Activated CD4-positive, alpha-beta T cell treated with anti-CD3 and anti-CD28 coated beads, Interleukin-2, amount 10 ng/mL, durations not matched to agents 7 days and 5 days (primary cell): ENCODE data around the gene DEFB108B. TPM values are rescaled to one million over a fixed set of nuclear protein-coding genes. Genes with fewer than 3 reads are reported as not detected.
A peak's percentile ranks its signal among the peaks of the same experiment; 100 is the strongest.
"Not testable (repeated sequence)": the region's sequence is repeated elsewhere in the genome, so short reads cannot be mapped to it uniquely, and the experiment has no call there.

Source experiments
- CTCF ChIA-PET: fragments of 350-600 bp; sonication (Branson Sonifier 250); formaldehyde crosslinking; loops from one replicate; lab custom pipeline; 2021; ENCODE audit warnings: antibody characterized with exemption; lab: Charles Lee
- POLR2A ChIA-PET: fragments of 350-600 bp; sonication (Branson Sonifier 250); formaldehyde crosslinking; loops from one replicate; lab custom pipeline; 2021; ENCODE audit warnings: antibody characterized with exemption; lab: Charles Lee
- DNase-seq: peaks from one replicate; pipeline ENCODE4 v3.0.0-alpha.2; 2020
- H3K27ac Mint-ChIP-seq: one replicate; pipeline ENCODE4 v1.8.0; 2021; ENCODE audit warnings: mild to moderate bottlenecking, moderate library complexity, mixed read lengths
- H3K27me3 Mint-ChIP-seq: one replicate; pipeline ENCODE4 v1.8.0; 2021; ENCODE audit warnings: mixed read lengths
- H3K36me3 Mint-ChIP-seq: one replicate; pipeline ENCODE4 v1.8.0; 2021; ENCODE audit warnings: low read depth, mixed read lengths
- H3K4me1 Mint-ChIP-seq: one replicate; pipeline ENCODE4 v1.8.0; 2021; ENCODE audit warnings: mixed read lengths
- H3K4me3 Mint-ChIP-seq: one replicate; pipeline ENCODE4 v1.8.0; 2021; ENCODE audit warnings: mild to moderate bottlenecking, moderate library complexity, mixed read lengths
- H3K9me3 Mint-ChIP-seq: one replicate; pipeline ENCODE4 v1.8.0; 2021; ENCODE audit warnings: mixed read lengths
- total RNA-seq, 2 experiments: library from RNA; stranded (reverse); gene quantifications; one replicate each; pipeline ENCODE4 v1.2.3, GENCODE V29; 2021

The DEFB108B gene, protein sequence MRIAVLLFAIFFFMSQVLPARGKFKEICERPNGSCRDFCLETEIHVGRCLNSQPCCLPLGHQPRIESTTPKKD
- not detected for total RNA-seq

DNA sequence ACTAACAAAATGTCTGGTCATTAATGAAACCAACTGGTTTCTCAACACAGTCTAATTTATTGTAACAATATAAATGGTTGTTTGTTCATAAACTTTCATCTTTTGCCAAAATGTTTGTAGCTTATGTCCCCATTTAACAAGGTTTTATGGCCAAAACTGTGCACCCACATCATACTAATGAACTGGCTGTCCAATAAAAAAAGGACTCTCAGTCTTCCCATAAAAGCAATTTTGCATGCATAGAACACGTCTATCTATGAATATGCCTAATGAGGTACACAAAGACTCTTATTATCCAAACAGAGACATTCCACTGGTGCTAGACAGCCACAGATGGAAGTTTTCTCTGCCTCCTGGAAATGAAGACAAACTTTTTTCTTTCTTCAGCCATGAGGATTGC, at the start of gene DEFB108B:
Gene DEFB108B (plus strand): TSS at position 390 of the 400 bp plus-strand sequence. CDS start 0 bp downstream, at position 390.
- H3K27me3 Mint-ChIP-seq, H3K9me3 Mint-ChIP-seq, CTCF ChIA-PET, H3K27ac Mint-ChIP-seq, DNase-seq, POLR2A ChIA-PET, H3K36me3 Mint-ChIP-seq, H3K4me3 Mint-ChIP-seq, H3K4me1 Mint-ChIP-seq: not testable (repeated sequence)

DNA sequence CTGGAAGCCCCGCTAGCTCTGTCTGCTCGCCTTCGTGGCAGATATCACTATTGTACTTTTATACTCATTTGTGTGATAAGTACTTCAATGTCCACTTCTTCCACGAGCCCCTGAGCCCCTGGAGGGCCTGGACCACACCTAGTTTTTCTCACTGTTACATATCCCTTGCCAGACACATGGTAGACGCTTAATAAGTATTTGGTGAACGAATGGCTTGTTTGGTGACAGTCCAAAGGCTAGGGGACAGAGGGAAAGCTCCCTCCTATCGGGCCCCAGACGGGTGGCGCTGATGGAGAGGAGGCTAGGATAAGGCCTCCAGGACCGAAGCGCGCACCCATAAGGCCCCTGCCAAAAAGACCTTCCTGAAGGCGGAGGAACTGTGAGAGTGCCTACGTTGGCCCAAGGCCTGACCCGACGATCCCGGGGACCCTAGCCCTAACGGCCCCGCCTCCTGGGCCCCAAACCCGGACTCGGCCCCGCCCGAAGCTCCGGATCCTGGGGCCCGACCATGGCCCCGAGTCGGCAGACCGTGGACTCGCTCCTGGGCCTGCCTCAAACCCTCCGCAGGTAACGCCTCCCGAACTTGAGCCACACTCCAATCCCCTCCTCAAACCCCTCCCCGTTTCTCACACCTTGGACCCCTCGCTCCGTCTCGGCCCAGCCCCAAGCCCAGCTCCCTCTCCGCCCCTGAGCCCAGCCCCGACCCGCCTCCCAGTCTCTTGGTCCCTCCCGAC, 46.7 kb upstream of the DEFB108B start:
- H3K36me3 Mint-ChIP-seq, DNase-seq, POLR2A ChIA-PET, H3K9me3 Mint-ChIP-seq, H3K27me3 Mint-ChIP-seq: not testable (repeated sequence)
- Mint-ChIP-seq H3K4me3 (peak overlapping the region; percentile 91), H3K4me1 (peaks cover 21% of the 10 kb centered on the region), H3K27ac (peak overlapping the region; percentile 98)
- CTCF ChIA-PET = interaction anchor here (0.6 to 1.1 kb wide), 2 partner anchors 13 to 648 kb away, joined by 3 to 6 read pairs; partner anchors contain the start of gene CLPB

DNA sequence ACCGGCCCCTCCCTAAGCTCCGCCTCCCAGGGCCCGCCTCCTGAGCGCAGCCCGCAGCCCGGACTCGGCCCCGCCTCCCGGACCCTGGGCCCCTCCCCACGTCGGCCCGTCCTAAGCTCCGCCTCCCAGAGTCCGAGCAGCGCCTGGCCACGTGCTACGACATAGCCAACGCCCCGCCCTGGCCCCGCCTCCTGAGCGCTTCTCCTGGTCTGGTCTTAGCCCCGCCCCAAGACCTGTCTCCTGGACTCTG, 46.2 kb upstream of the DEFB108B start:
- H3K27me3 Mint-ChIP-seq, H3K9me3 Mint-ChIP-seq, H3K36me3 Mint-ChIP-seq, POLR2A ChIA-PET: not testable (repeated sequence)
- peaks cover 21% of the 10 kb centered on the region for H3K4me1 Mint-ChIP-seq
- peak overlapping the region; percentile 98 for H3K27ac Mint-ChIP-seq
- CTCF ChIA-PET = interaction anchor here (0.6 to 1.1 kb wide), 2 partner anchors 13 to 648 kb away, joined by 3 to 6 read pairs; partner anchors contain the start of gene CLPB
- peak; percentile 98 for DNase-seq
- H3K4me3 Mint-ChIP-seq = peak overlapping the region; percentile 91

DNA sequence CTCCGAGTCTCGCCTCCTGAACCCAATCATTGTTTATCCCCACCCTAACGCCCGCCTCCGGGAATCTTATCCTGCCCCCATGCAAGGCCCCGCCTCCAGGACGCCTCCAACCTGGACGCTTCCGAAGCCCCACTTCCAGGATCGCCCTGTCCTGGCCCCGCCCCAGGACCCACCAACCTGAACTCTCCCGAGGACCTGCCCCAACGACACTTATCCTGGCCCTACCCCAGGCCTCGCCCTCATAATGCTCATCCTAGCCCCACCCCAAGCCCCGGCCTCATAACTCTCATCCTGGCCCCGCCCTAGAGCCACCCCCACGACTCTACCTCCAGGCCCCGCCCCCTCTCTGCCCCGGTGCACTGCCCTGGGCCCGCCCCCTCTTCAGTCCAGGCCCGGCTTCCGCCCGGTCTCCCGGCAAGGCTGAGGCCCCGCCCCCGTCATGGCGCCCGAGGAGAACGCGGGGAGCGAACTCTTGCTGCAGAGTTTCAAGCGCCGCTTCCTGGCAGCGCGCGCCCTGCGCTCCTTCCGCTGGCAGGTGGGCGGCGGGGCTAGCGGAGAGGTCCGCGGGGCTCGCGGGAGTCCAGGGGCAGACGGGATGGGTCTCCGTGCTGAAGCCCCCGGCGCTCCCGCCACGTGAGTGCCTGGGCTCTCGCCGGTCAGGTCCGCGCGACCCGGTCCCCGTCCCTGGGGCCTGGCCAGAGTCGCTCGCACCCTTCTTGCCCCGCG, 45.7 kb upstream of the DEFB108B start:
- CTCF ChIA-PET = interaction anchor here (1.1 kb wide), 1 partner anchor 647 kb away, joined by 6 read pairs; the partner anchor contains the start of gene CLPB
- Mint-ChIP-seq H3K4me3 (peak overlapping the region; percentile 91), H3K4me1 (peaks cover 21% of the 10 kb centered on the region)

DNA sequence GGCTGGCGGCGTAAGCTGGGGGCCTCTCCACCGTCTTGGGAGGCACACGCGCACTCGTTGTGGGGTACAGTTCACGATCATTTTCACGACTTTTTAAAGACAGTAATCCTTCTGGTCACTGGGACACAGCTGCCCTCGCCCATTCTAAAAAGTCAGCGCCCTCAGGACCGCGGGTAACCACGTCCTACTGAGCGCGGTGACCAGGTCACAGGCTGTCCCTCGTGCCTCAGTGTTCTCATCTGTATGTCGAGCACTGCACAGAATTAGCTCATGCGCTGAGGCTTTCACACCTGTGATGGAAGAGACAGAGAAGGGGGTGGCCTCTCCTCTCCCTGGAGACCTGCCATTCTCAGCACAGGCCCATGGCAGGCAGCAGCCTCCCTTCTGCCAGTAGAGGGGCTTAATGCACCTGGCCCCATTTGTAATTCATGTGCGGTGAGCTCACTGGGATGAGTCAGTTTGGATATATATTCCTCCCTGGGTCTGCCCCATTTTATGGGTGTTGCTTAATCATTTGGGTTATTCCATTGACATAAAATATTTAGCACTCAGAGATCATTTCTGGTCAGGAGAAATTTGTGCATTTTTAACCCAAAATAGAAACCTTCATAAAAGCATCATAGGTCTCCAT, 45.1 kb upstream of the DEFB108B start:
- Mint-ChIP-seq H3K4me3 (peak overlapping the region; percentile 91), H3K27ac (peak overlapping the region; percentile 98), H3K4me1 (peaks cover 25% of the 10 kb centered on the region)
- H3K27me3 Mint-ChIP-seq, H3K9me3 Mint-ChIP-seq, CTCF ChIA-PET, POLR2A ChIA-PET, H3K36me3 Mint-ChIP-seq: not testable (repeated sequence)
- DNase-seq = peak; percentile 23

More for the DNA sequence above, 45.7 kb upstream of the DEFB108B start:
- no peaks in the 10 kb centered on the region for H3K9me3 Mint-ChIP-seq
- POLR2A ChIA-PET = no interaction called here
- H3K27me3 Mint-ChIP-seq = peaks cover 2% of the 10 kb centered on the region
- DNase-seq = peak; percentile 95
- H3K36me3 Mint-ChIP-seq = no peaks in the 10 kb centered on the region
- peak overlapping the region; percentile 98 for H3K27ac Mint-ChIP-seq

DNA sequence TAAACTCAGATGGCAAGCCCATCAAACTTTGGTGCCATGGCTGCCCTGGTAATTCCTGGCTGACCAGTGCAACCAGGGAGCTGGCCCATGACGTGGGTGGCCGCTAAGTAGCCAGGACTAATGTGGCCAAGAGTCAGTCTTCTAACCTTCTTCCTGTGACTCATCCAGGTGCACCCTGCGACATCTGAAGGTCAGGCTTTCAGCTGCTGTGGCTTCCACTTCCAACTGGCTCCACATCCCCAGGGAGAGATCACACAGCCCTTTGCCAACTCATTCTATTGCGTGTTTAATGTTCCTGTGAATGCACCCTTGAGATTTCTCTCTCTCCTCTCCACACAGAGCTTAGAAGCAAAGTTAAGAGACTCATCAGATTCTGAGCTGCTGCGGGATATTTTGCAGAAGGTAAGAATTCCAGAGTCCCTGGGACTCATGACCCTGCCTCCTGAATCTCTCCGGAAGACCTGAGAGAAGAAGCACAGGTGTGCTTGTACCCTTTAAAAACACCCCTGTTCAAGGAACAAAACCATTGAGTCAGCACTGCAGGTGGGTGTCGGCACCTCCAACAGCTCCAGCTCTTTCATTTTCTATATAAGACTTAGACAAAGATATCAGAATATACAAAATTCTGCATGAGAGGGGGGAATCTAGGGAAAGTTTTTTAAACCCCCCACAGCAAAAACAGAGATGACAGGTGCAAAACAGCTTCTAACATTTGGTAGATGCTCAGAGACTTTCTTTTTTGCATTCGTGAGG, 43.4 kb upstream of the DEFB108B start:
- H3K36me3 Mint-ChIP-seq, H3K27me3 Mint-ChIP-seq, H3K4me3 Mint-ChIP-seq, POLR2A ChIA-PET, DNase-seq, H3K9me3 Mint-ChIP-seq, H3K27ac Mint-ChIP-seq, CTCF ChIA-PET: not testable (repeated sequence)
- peaks cover 25% of the 10 kb centered on the region for H3K4me1 Mint-ChIP-seq

DNA sequence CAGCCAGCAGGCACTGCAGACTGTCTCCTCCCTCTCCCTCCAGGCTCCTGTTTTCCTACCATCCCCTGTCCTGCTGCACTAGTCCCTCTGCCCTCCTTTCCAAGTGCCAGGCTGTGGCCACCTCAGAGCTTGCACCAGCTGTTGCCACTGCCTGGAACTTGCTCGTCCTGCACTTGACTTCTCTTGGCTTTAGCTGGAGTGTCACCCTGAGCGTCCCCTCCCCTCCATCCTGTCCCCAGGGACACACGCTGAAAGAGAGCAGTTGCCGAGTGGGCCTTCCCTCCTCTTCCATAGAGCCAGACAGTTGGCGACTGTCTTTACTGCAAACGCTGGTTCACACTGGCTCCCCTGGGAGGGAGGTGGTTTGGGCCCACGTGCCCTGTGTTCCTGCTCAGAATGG, 41.9 kb upstream of the DEFB108B start:
- H3K27me3 Mint-ChIP-seq, CTCF ChIA-PET, H3K4me3 Mint-ChIP-seq, DNase-seq, H3K36me3 Mint-ChIP-seq, POLR2A ChIA-PET, H3K9me3 Mint-ChIP-seq, H3K27ac Mint-ChIP-seq: not testable (repeated sequence)
- peaks cover 23% of the 10 kb centered on the region for H3K4me1 Mint-ChIP-seq

DNA sequence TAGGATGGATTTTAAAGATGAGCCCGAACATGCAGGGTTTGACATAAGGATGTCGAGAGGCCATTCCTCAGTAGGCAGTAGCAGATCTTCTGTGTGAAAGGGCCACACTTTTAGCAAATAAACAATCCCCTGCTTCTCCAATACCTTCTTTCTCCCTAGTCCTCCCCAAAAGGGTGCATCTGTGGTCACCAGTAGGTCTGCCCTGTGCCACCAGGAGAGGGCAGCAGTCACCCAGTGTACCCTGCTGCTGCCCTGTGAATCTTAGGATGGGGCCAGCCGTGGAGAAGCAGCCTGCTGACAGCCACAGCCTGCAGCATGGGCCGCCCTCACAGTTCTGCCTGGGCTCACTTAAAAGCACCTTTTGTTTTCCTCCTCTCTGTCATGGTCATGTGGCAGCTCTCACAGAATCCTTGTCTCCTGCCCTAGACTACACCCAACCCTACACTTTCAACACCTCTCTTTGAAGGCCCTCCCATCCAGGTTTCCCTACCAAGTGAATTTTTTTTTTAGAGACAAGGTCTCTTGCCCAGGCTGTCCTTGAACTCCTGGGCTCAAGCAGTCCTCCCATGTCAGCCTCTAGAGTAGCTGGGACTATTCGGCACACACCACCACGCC, 40.3 kb upstream of the DEFB108B start:
- POLR2A ChIA-PET, H3K36me3 Mint-ChIP-seq, H3K27ac Mint-ChIP-seq: not testable (repeated sequence)

DNA sequence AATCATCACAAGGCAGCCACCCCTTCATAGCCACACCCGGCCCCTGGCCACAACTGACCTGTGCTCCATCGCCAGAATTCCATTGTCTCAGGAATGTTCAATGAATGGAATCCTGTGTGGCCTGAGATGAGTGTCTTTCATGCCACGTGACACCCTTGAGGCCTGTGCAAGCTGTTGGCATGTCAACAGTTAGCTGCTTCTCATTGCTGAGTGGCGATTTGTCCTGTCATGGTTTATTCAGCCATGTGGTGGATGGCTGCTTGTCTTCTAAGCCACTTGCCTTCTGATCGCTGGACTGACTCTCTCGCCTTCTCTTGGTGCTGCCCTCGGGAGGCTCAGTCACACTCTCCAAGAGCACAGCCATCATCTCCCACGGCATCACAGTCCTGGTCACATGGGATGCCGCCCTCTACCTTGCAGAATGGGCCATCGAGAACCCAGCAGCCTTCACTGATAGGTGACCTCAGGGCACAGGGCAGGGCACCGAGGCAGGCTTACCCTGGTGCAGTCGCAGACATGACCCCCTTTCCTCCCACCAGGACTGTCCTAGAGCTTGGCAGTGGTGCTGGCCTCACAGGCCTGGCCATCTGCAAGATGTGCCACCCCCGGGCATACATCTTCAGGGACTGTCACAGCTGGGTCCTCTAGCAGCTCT, 38.5 kb upstream of the DEFB108B start:
- POLR2A ChIA-PET, H3K27me3 Mint-ChIP-seq, H3K4me3 Mint-ChIP-seq, H3K4me1 Mint-ChIP-seq, CTCF ChIA-PET, H3K36me3 Mint-ChIP-seq, DNase-seq, H3K27ac Mint-ChIP-seq, H3K9me3 Mint-ChIP-seq: not testable (repeated sequence)

More for the DNA sequence above, 40.3 kb upstream of the DEFB108B start:
- H3K27me3 Mint-ChIP-seq, CTCF ChIA-PET, H3K4me3 Mint-ChIP-seq, H3K9me3 Mint-ChIP-seq: not testable (repeated sequence)
- peak; percentile 64 for DNase-seq
- H3K4me1 Mint-ChIP-seq = peaks cover 19% of the 10 kb centered on the region

DNA sequence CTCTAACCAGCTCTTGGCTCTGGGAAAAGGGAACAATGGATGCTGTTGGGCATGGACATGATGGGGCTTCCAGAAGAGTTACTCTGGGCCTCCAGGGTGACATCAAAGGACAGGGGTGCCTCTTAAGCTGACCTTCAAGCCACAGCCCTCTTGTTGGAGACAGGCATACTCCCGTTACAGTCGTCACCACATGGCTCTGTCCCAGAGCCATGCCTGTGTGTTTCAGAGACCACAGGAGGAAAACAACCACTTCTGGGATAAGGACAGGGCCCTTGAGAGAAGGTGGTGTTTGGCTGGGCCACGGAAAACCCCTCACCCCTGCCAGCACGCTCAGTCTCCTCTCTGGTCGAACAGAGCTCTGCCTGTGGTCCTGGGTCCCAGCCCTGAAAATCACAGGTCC, 37.8 kb upstream of the DEFB108B start:
- H3K27me3 Mint-ChIP-seq, H3K4me3 Mint-ChIP-seq, H3K4me1 Mint-ChIP-seq, POLR2A ChIA-PET, DNase-seq, H3K9me3 Mint-ChIP-seq, CTCF ChIA-PET, H3K36me3 Mint-ChIP-seq, H3K27ac Mint-ChIP-seq: not testable (repeated sequence)

DNA sequence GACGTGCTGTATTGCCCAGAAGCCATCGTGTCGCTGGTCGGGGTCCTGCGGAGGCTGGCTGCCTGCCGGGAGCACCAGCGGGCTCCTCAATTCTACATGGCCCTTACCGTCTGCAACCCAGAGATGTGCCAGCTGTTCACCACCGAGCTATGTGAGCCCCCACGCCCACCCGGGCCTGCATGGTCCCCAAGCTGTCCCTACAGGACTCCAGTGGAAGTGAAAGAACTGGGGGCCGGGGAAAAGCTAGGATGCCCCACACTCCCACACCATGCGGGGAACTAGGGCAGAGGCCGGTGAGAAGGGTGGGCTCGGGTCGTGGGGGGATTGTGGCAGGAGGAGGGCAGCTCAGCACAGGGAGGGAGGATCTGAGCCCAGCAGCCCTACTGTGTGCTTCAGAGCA, 37.0 kb upstream of the DEFB108B start:
- H3K4me3 Mint-ChIP-seq, POLR2A ChIA-PET, H3K27me3 Mint-ChIP-seq: not testable (repeated sequence)

DNA sequence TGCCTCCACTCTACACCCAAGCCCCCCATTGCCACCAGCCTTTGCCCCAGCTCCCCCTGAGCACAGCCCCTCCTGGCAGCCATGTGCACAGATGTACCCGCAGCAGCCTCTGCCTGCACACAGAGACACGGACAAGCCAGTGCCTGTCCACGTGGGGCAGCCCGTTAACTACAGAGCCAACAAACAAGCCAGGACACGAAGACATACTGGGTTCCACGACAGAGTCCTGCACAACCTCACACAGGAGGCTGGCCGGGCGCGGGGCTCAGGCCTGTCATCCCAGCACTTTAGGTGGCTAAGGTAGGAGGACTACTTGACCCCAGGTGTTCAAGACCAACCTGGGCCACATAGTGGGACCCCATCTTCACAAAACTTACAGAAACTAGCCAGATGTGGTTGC, 36.2 kb upstream of the DEFB108B start:
- H3K9me3 Mint-ChIP-seq, H3K4me3 Mint-ChIP-seq, H3K36me3 Mint-ChIP-seq, H3K27ac Mint-ChIP-seq, H3K27me3 Mint-ChIP-seq, CTCF ChIA-PET, DNase-seq, POLR2A ChIA-PET: not testable (repeated sequence)
- peaks cover 17% of the 10 kb centered on the region for H3K4me1 Mint-ChIP-seq

More for the DNA sequence above, 37.0 kb upstream of the DEFB108B start:
- peaks cover 16% of the 10 kb centered on the region for H3K4me1 Mint-ChIP-seq
- H3K9me3 Mint-ChIP-seq, DNase-seq, H3K36me3 Mint-ChIP-seq, CTCF ChIA-PET, H3K27ac Mint-ChIP-seq: not testable (repeated sequence)
